ENCODE results near the gene AASDHPPT.

Gene AASDHPPT

DNA sequence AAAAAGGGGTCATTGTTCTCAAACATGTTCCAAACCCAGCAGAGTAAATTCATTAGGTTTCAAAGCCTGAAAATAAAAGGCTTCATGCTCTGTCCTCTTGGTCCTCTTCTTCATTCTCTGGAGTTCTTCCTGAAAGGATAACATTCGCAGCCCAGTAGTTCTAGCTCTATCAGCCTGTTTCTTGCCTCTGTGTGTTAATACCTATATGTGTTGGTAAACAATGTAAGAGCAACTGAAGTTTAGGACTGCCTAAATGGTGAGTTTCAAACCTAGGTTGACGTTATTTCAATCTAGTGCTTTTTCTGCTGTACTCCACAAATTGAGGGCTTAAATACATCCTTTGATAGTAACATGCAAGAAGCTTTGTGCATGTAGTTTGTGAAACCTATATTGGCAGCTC is 9.4 kb downstream of the AASDHPPT start:
- DNase-seq = no peak

DNA sequence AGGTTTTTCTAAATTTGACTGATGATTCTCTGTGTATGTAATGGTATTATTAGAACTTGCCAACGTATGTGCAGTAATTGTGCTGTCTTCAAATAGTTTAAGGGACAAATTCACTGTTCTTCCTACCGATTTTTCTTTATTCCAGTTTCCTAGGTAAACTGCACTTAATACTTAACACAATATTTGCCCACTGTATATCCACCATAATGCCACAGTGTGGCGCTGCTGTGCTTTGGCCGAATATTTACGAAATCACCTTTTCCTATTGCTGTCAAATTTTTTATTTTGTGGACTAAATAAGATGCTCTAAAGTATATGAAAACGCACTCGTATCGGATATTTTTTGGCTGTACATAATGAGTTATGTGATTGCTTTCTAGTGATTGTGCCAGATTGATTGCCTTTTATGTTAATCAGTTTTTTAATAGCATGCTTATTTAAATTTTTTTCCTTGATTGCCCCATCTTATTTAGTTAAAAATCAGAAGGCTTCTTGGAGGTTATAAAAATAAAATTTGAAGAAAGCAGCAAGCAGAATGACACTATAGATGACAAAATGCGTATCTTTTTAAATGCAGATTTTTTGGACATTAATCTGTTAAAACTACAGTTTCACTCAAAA is 10.5 kb downstream of the AASDHPPT start:
- DNase-seq = peak; percentile 37

GRCh38 chr11:106088896-106089295 is 11.4 kb downstream of the AASDHPPT start:
- DNase-seq = no peak

DNA sequence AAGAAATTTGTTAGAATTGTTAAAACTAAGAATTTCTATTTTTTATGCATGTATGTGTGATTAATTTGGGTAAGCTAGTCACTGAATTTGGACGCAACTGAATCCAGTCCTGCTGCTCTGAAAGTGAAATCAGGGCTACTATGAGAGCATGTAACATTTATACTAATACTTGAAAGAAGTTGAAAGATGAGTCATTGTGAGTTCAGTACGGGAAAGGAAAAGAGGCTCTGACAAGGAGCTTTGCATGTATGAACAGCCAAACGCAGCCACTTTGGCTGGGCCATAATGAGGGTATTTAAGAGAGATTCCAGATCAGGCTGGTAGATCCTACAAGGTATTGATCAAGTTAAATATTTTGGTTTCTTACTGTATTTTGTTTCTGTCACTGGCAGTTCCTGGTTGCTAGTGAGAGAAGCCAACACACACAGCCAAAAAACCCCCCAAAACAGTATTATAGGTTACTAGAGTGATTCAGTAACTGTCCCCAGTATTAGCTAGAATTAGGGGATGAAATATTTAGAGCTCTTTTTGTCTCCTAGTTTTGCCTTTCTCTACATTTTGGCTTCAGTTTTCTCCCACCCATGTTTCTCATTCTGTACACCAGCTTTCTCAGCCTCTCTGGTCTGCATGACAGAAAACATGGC is 14.1 kb downstream of the AASDHPPT start:
- no peak for DNase-seq

GRCh38 chr11:106092446-106092845 is 15.0 kb downstream of the AASDHPPT start:
- DNase-seq = no peak

DNA sequence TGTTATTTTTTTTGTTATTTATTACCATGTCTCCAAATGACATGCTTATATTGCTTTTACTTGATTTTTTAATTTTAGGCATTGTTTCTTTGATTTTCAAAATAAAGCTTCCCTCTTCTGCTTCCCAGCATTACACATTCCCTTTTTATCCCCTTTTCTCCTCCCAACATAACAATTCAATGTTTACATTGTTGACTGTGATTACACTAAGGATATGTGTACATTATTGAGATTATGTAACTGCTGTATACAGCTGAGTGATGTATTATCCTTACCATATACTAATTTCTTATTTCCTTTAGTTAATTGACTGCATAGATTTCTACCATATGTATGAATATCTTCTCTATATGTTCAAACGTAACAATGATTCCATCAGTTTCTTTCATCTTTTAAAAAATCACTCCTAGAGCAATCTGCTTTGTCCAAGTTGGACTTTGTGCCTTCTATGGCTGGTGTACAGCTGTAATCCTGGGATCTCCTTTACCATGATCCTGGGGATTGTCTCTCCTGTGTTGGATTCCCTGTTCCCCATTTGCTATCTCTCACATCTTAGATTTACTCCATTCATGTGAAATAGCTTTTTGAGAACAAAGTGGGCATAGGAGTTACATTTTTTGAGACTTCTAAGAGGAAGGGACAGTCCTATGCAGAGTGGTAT is 21.6 kb downstream of the AASDHPPT start:
- no peak for DNase-seq

GRCh38 chr11:106101370-106101769 is 23.9 kb downstream of the AASDHPPT start:
- no peak for DNase-seq

GRCh38 chr11:106101819-106102218 is 24.4 kb downstream of the AASDHPPT start:
- no peak for DNase-seq

GRCh38 chr11:106105986-106106385 is 28.5 kb downstream of the AASDHPPT start:
- no peak for DNase-seq

- no peak for DNase-seq
Observed at GRCh38 chr11:106121570-106122320, 44.3 kb downstream of the AASDHPPT start.

- no peak for DNase-seq
Observed at GRCh38 chr11:106127604-106128003, 50.1 kb downstream of the AASDHPPT start.

GRCh38 chr11:106128740-106129139 is 51.3 kb downstream of the AASDHPPT start:
- DNase-seq = no peak

- DNase-seq = no peak
Observed at GRCh38 chr11:106131998-106132397, 54.5 kb downstream of the AASDHPPT start.

- no peak for DNase-seq
Observed at GRCh38 chr11:106132582-106133354, 55.3 kb downstream of the AASDHPPT start.

- no peak for DNase-seq
Observed at GRCh38 chr11:106133529-106133928, 56.1 kb downstream of the AASDHPPT start.

GRCh38 chr11:106137061-106137460 is 59.6 kb downstream of the AASDHPPT start:
- no peak for DNase-seq

DNA sequence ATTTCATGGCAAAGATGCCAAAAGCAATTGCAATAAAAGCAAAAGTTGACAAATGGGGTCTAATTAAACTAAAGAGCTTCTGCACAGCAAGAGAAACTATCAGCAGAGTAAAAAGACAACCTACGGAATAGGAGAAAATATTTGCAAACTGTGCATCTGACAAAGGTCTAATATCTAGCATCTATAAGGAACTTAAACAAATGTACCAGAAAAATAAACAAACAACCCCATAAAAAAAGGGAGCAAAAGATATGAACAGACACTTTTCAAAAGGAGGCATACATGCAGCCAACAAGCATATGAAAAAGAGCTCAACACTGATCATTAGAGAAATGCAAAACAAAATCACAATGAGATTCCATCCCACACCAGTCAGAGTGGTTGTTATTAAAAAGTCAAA is 60.3 kb downstream of the AASDHPPT start:
- no peak for DNase-seq

Data from activated CD4-positive, alpha-beta T cell treated with anti-CD3 and anti-CD28 coated beads, Interleukin-2, amount 50 U/mL, for 1 hour (primary cell).